Astrocyte of the spinal cord (primary cell): ENCODE measurements around the gene TMEM175.
A peak's percentile ranks its signal among the peaks of the same experiment; 100 is the strongest.
"Not testable (repeated sequence)": the region's sequence is repeated elsewhere in the genome, so short reads cannot be mapped to it uniquely, and the experiment has no call there.

Experiments
- DNase-seq: peaks from one replicate; pipeline ENCODE4 v3.0.0; 2011; ENCODE audit warnings: low read depth, low spot score
- H3K4me3 ChIP-seq: 2 replicates; pipeline ENCODE4 v1.5.1; 2011; ENCODE audit warnings: low read depth, mild to moderate bottlenecking, low read length, moderate library complexity
- CTCF ChIP-seq: IDR thresholded peaks from 2 replicates; pipeline ENCODE4 v1.5.1; 2012; ENCODE audit warnings: low read depth, mild to moderate bottlenecking, low read length, inconsistent platforms
- in situ Hi-C: cut with HindIII; loops from 2 replicates; pipeline ENCODE4 v1.10.0; 2017; ENCODE audit warnings: low sequenced_read_pairs

TMEM175 gene

DNA sequence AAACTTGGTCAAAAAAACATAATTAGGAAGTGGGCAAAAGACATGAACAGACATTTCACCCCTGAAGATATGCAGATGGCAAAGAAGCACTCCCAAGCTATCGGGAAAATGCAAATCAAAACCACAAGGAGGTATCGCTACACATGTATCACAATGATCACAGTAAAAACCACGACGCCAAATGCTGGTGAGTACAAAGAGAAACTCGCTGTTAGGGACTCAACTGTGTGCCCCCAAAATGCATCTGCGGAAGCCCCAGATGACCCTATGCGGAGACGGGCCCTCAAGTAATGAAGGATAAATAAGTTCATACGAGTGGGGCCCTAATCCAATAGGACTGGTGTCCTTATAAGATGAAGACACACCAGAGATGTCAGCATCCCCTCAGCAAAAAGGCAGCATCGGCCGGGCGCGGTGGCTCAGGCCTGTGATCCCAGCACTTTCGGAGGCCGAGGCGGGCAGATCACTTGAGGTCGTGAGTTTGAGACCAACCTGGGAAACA is 10.4 kb upstream of the TMEM175 start:
- in situ Hi-C loops: no loop called here
- TF ChIP-seq CTCF: no peak
- no peak for DNase-seq
- no peak overlapping the region for H3K4me3 ChIP-seq

DNA sequence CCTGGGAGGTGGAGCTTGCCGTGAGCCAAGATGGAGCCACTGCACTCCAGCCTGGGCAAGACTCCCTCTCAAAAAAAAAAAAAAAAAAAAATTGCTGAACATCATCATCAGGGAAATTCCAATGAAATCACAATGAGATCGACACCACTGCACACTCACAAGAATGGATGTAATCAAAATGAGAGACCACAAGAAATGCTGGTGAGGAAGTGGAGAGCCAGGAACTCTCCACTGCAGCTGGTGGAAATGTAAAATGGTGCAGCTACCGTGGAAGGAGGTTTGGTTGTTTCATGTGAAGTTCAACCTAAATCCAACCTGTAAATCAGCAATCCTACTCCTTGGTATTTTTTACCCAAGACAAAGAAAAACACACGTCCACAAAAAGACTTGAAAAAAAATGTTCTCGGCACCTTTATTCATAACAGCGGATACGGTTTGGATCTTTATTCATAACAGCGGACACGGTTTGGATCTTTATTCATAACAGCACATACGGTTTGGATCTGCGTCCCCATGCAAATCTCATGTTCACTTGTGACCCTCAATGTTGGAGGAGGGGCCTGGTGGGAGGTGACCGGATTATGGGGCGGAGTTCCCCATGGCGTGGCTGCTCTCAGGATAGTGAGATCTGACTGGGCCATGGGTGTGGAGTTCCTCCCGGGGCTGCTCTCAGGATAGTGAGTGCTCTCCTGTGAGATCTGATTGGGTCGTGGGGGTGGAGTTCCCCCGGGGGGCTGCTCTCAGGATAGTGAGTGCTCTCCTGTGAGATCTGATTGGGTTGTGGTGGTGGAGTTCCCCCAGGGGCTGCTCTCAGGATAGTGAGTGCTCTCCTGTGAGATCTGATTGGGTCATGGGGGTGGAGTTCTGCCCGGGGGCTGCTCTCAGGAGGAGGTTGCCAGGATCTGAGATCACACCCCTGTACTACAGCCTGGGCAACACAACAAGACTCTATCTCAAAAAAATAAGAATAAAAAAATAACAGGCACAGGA is 7.9 kb upstream of the TMEM175 start:
- peak; percentile 38 for DNase-seq
- TF ChIP-seq CTCF: no peak
- H3K4me3 ChIP-seq: no peak overlapping the region
- in situ Hi-C loops: no loop called here

- in situ Hi-C loops: no loop called here
- H3K4me3 ChIP-seq: no peak overlapping the region
- DNase-seq: no peak
- TF ChIP-seq CTCF: no peak
Observed at GRCh38 chr4:925171-925570, 7.1 kb upstream of the TMEM175 start.

- in situ Hi-C loops: no loop called here
- DNase-seq: no peak
- no peak for TF ChIP-seq CTCF
- no peak overlapping the region for H3K4me3 ChIP-seq
Observed at GRCh38 chr4:925771-926500, 6.3 kb upstream of the TMEM175 start.

DNA sequence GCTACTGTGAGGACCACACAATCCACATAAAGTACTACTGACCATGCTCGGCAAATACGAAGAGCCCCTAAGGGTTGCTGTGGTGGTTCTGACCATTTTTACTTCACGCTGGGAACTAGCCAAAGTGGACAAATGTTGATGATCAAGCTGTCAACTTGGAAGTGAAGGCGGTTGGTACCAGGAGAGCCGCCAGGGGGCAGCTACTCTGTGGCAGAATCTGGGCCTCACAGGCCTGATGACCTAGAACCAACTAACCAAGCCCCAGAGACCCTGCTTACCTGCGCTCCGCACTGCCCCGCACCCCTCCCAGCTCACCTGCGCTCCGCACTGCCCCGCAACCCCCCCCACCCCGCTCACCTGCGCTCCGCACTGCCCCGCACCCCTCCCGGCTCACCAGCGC is 5.7 kb upstream of the TMEM175 start:
- no peak overlapping the region for H3K4me3 ChIP-seq
- TF ChIP-seq CTCF: peak; percentile 50
- in situ Hi-C loops: no loop called here
- DNase-seq: no peak

GRCh38 chr4:927566-927965 is 4.7 kb upstream of the TMEM175 start:
- DNase-seq, in situ Hi-C loops, H3K4me3 ChIP-seq: not testable (repeated sequence)
